Mammary epithelial cell (primary cell): ENCODE measurements around the gene SLC5A2.

Experiments
- EZH2 ChIP-seq: IDR thresholded peaks from 2 replicates; pipeline ENCODE4 v1.6.1; 2012; ENCODE audit warnings: low read length, inconsistent platforms, borderline replicate concordance
- TF ChIP-seq, protein P1 (sequence below), 2 donors: IDR thresholded peaks in 1 of 2; conservative IDR thresholded peaks in 1 of 2; 2 replicates each; pipeline ENCODE4 v1.5.1; 2011 to 2012; ENCODE audit warnings: inconsistent platforms in 2 of 2, low read length in 2 of 2, mild to moderate bottlenecking in 2 of 2, control low read depth in 1 of 2, low read depth in 1 of 2; ENCODE audit not compliant: insufficient read depth in 1 of 2; ENCODE audit errors: extremely low read depth in 1 of 2

DNA sequence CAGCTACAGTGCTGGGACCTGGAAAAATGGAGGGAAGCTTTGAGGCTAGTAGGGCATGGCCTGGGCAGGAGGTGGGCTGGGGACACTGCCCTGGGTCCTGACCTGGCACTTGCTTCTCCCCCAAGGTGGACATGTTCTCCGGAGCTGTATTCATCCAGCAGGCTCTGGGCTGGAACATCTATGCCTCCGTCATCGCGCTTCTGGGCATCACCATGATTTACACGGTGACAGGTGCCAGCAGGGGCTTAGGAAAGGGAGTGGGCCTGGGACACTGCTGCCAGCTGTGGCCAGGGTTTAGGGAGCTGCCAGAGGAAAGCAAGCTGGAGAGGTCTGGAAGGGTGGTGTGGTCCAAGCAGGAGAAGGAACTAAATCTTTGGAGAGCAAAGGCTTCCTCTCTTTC is 3.1 kb downstream of the SLC5A2 start:
- TF ChIP-seq, protein P1, sequence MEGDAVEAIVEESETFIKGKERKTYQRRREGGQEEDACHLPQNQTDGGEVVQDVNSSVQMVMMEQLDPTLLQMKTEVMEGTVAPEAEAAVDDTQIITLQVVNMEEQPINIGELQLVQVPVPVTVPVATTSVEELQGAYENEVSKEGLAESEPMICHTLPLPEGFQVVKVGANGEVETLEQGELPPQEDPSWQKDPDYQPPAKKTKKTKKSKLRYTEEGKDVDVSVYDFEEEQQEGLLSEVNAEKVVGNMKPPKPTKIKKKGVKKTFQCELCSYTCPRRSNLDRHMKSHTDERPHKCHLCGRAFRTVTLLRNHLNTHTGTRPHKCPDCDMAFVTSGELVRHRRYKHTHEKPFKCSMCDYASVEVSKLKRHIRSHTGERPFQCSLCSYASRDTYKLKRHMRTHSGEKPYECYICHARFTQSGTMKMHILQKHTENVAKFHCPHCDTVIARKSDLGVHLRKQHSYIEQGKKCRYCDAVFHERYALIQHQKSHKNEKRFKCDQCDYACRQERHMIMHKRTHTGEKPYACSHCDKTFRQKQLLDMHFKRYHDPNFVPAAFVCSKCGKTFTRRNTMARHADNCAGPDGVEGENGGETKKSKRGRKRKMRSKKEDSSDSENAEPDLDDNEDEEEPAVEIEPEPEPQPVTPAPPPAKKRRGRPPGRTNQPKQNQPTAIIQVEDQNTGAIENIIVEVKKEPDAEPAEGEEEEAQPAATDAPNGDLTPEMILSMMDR (conservative IDR thresholded peaks at IDR 0.05 in 1 of 2, IDR thresholded peaks at IDR 0.05 in 1 of 2; ENCODE audit: extremely low read depth in 1 of 2, insufficient read depth in 1 of 2, low read depth in 1 of 2, low read length in 2 of 2): no peak
- TF ChIP-seq EZH2: no peak
